GM23338 (cell line): ENCODE results near the gene PLET1. TPM values are rescaled to one million over a fixed set of nuclear protein-coding genes. Genes with fewer than 3 reads are reported as not detected.

Experiments
- ATAC-seq: fragments of 200-7000 bp; cut with Tn5 transposase; 3 replicates; pipeline ENCODE4 v1.9.1; 2020
- DNase-seq: peaks from one replicate; pipeline ENCODE4 v3.0.0-alpha.2; 2015; ENCODE audit warnings: low spot score
- H2AFZ ChIP-seq: fragments of 200-600 bp; sonication (generic); 2 replicates; pipeline ENCODE4 v1.8.0; 2016; ENCODE audit warnings: antibody characterized with exemption, mild to moderate bottlenecking, moderate library complexity
- H3F3A ChIP-seq: fragments of 200-600 bp; sonication (generic); replicated peaks from 2 replicates; pipeline ENCODE4 v1.8.0; 2017; ENCODE audit warnings: antibody characterized with exemption, mixed run types, low read depth
- H3K27ac ChIP-seq: fragments of 200-600 bp; sonication (generic); 2 replicates; pipeline ENCODE4 v1.6.1; 2016; ENCODE audit warnings: low read depth
- H3K27me3 ChIP-seq: fragments of 200-600 bp; sonication (generic); 2 replicates; pipeline ENCODE4 v1.8.0; 2016; ENCODE audit warnings: mild to moderate bottlenecking, mixed run types, moderate library complexity; ENCODE audit not compliant: insufficient read depth
- H3K36me3 ChIP-seq: fragments of 200-600 bp; sonication (generic); 2 replicates; pipeline ENCODE4 v1.8.0; 2016; ENCODE audit warnings: mild to moderate bottlenecking; ENCODE audit not compliant: insufficient read depth
- H3K4me1 ChIP-seq: fragments of 200-600 bp; sonication (generic); 2 replicates; pipeline ENCODE4 v1.8.0; 2016; ENCODE audit warnings: mild to moderate bottlenecking, moderate library complexity; ENCODE audit not compliant: insufficient read depth
- H3K4me2 ChIP-seq: fragments of 200-600 bp; sonication (generic); 2 replicates; pipeline ENCODE4 v1.7.1; 2017; ENCODE audit warnings: mixed run types
- H3K4me3 ChIP-seq: fragments of 200-600 bp; sonication (generic); 2 replicates; pipeline ENCODE4 v1.6.1; 2016; ENCODE audit warnings: mixed run types
- H3K79me2 ChIP-seq: fragments of 200-600 bp; sonication (generic); replicated peaks from 2 replicates; pipeline ENCODE4 v1.8.0; 2017; ENCODE audit warnings: mild to moderate bottlenecking; ENCODE audit not compliant: insufficient read depth
- H3K9me2 ChIP-seq: fragments of 200-600 bp; sonication (generic); 2 replicates; pipeline ENCODE4 v1.8.0; 2017; ENCODE audit not compliant: insufficient read depth
- H4K20me1 ChIP-seq: fragments of 200-600 bp; sonication (generic); replicated peaks from 2 replicates; pipeline ENCODE4 v1.8.0; 2017; ENCODE audit warnings: mild to moderate bottlenecking; ENCODE audit not compliant: insufficient read depth
- H3K27ac Mint-ChIP-seq: 2 replicates; pipeline ENCODE4 v1.8.0; 2020; ENCODE audit warnings: inconsistent platforms, mild to moderate bottlenecking, moderate library complexity, mixed read lengths
- H3K27me3 Mint-ChIP-seq: 3 replicates; pipeline ENCODE4 v1.8.0; 2022; ENCODE audit warnings: low read depth, mild to moderate bottlenecking, moderate library complexity, mixed read lengths, inconsistent platforms; ENCODE audit not compliant: insufficient read depth, poor library complexity
- H3K36me3 Mint-ChIP-seq: 3 replicates; pipeline ENCODE4 v1.8.0; 2021; ENCODE audit warnings: low read depth, mild to moderate bottlenecking, inconsistent platforms, moderate library complexity, mixed read lengths
- H3K4me1 Mint-ChIP-seq: 3 replicates; pipeline ENCODE4 v1.8.0; 2020; ENCODE audit warnings: mild to moderate bottlenecking, inconsistent platforms, mixed read lengths
- H3K4me3 Mint-ChIP-seq: 3 replicates; pipeline ENCODE4 v1.8.0; 2021; ENCODE audit warnings: moderate library complexity, mild to moderate bottlenecking, inconsistent platforms, mixed read lengths
- H3K9me3 Mint-ChIP-seq: 3 replicates; pipeline ENCODE4 v1.8.0; 2020; ENCODE audit warnings: moderate library complexity, mild to moderate bottlenecking, inconsistent platforms, mixed read lengths
- CREB1 ChIP-seq: fragments of 250-450 bp; sonication (Bioruptor Pico); IDR thresholded peaks from 2 replicates; pipeline ENCODE4 v1.5.0; 2020; ENCODE audit warnings: low read depth, mild to moderate bottlenecking, moderate library complexity
- EZH2 ChIP-seq: fragments of 200-600 bp; sonication (generic); IDR thresholded peaks from one replicate; pipeline ENCODE4 v1.8.0; 2017; ENCODE audit warnings: antibody characterized with exemption, mild to moderate bottlenecking, low read depth; ENCODE audit not compliant: unreplicated experiment
- EZH2phosphoT487 ChIP-seq: fragments of 200-600 bp; sonication (generic); IDR thresholded peaks from one replicate; pipeline ENCODE4 v1.8.1; 2018; ENCODE audit warnings: antibody characterized with exemption; ENCODE audit not compliant: unreplicated experiment
- JUNB ChIP-seq: IDR thresholded peaks from one replicate; pipeline ENCODE4 v1.6.1; 2016; ENCODE audit warnings: antibody characterized with exemption; ENCODE audit not compliant: unreplicated experiment
- NANOG ChIP-seq: IDR thresholded peaks from 2 replicates; pipeline ENCODE4 v1.6.1; 2016; ENCODE audit warnings: antibody characterized with exemption, borderline replicate concordance
- POLR2AphosphoS5 ChIP-seq: IDR thresholded peaks from 2 replicates; pipeline ENCODE4 v1.6.1; 2016; ENCODE audit warnings: antibody characterized with exemption, low read depth
- STAT1 ChIP-seq: IDR thresholded peaks from one replicate; pipeline ENCODE4 v1.6.1; 2016; ENCODE audit warnings: antibody characterized with exemption; ENCODE audit not compliant: unreplicated experiment
- ZNF114 ChIP-seq: fragments of 250-450 bp; sonication (Bioruptor Pico); IDR thresholded peaks from 2 replicates; pipeline ENCODE4 v1.5.0; 2020; ENCODE audit warnings: mild to moderate bottlenecking, moderate library complexity
- ZNF331 ChIP-seq: fragments of 250-450 bp; sonication (Bioruptor Pico); IDR thresholded peaks from 2 replicates; pipeline ENCODE4 v1.5.0; 2020; ENCODE audit warnings: low read depth, mild to moderate bottlenecking, moderate library complexity
- polyA plus RNA-seq: library from polyadenylated mRNA; unstranded; fragments of >200 nt; fragmentation: Nextera tagmentation; extraction: Ambion mirVana; gene quantifications from 2 replicates; pipeline ENCODE4 v1.2.1, GENCODE V29; 2016
- total RNA-seq: library from RNA; depleted of rRNA; stranded (reverse); fragments of >200 nt; shearing (Covaris generic); gene quantifications from 2 replicates; pipeline ENCODE4 v1.2.3, GENCODE V29; 2014
- TF ChIP-seq, protein P1 (sequence below), 2 experiments: fragments of 200-600 bp in 1 of 2; sonication (generic) in 1 of 2; conservative IDR thresholded peaks; 2 replicates each; pipeline versions ENCODE4 v1.5.1 to v1.6.1; 2016 to 2017; ENCODE audit warnings: antibody characterized with exemption in 2 of 2, low read depth in 2 of 2, mild to moderate bottlenecking in 2 of 2, moderate library complexity in 1 of 2
- TF ChIP-seq, protein P2 (sequence below): fragments of 250-450 bp; sonication (Bioruptor Pico); IDR thresholded peaks from 2 replicates; pipeline ENCODE4 v1.5.0; 2020; ENCODE audit warnings: mild to moderate bottlenecking, moderate library complexity
- TF ChIP-seq, protein P3 (sequence below): IDR thresholded peaks from one replicate; pipeline ENCODE4 v1.6.1; 2018; ENCODE audit warnings: antibody characterized with exemption; ENCODE audit not compliant: unreplicated experiment
- TF ChIP-seq, protein P4 (sequence below): IDR thresholded peaks from 2 replicates; pipeline ENCODE4 v1.6.1; 2016; ENCODE audit warnings: antibody characterized with exemption

The PLET1 gene
- total and polyA plus RNA-seq, 2 experiments from 2014 or later, result not detected

DNA sequence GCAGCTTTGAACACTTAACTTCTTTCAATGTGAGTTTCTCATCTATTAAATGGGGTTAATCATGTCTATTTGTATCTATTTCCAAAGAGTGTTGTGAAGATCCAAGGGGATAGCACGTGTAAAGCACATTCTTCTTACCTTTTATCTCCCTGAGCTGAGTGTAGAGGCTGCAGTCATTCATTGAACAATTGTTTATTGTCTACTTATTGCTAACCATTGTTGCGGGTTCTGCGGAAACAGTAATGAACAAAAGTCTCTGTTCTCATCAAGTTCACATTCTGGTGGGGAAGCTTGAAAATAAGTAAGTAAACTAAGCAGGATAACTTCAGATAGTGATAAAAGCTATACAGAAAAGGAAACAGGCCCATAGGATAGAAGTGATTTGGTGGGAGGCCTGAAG is 27.4 kb upstream of the PLET1 start:
- Histone ChIP-seq H3K4me1 (0 out of 2 replicates have a peak, but pooled peaks cover 5% of the 10 kb centered on the region), H4K20me1 (no peaks in the 10 kb centered on the region), H3K4me3 (no peak overlapping the region), H3K27ac (no peak overlapping the region), H3K9me2 (no peaks in the 10 kb centered on the region), H3K36me3 (no peaks in the 10 kb centered on the region), H2AFZ (no peak overlapping the region), H3K27me3 (peaks cover 25% of the 10 kb centered on the region), H3K4me2 (no peak overlapping the region), H3K79me2 (no peaks in the 10 kb centered on the region), H3F3A (no peaks in the 10 kb centered on the region)
- H3K4me1 Mint-ChIP-seq, result peaks cover 16% of the 10 kb centered on the region
- no peaks in the 10 kb centered on the region for H3K9me3 Mint-ChIP-seq
- H3K4me3 Mint-ChIP-seq, result no peak overlapping the region
- peaks cover 12% of the 10 kb centered on the region for H3K27me3 Mint-ChIP-seq
- DNase-seq (no peak), ATAC-seq (no peak)
- no peaks in the 10 kb centered on the region for H3K36me3 Mint-ChIP-seq
- no peak overlapping the region for H3K27ac Mint-ChIP-seq
- no peak for TF ChIP-seq EZH2
- no peak for TF ChIP-seq STAT1
- TF ChIP-seq, protein P1, sequence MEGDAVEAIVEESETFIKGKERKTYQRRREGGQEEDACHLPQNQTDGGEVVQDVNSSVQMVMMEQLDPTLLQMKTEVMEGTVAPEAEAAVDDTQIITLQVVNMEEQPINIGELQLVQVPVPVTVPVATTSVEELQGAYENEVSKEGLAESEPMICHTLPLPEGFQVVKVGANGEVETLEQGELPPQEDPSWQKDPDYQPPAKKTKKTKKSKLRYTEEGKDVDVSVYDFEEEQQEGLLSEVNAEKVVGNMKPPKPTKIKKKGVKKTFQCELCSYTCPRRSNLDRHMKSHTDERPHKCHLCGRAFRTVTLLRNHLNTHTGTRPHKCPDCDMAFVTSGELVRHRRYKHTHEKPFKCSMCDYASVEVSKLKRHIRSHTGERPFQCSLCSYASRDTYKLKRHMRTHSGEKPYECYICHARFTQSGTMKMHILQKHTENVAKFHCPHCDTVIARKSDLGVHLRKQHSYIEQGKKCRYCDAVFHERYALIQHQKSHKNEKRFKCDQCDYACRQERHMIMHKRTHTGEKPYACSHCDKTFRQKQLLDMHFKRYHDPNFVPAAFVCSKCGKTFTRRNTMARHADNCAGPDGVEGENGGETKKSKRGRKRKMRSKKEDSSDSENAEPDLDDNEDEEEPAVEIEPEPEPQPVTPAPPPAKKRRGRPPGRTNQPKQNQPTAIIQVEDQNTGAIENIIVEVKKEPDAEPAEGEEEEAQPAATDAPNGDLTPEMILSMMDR (conservative IDR thresholded peaks at IDR 0.05; ENCODE audit: low read depth in 2 of 2), result no peak
- TF ChIP-seq, protein P2, sequence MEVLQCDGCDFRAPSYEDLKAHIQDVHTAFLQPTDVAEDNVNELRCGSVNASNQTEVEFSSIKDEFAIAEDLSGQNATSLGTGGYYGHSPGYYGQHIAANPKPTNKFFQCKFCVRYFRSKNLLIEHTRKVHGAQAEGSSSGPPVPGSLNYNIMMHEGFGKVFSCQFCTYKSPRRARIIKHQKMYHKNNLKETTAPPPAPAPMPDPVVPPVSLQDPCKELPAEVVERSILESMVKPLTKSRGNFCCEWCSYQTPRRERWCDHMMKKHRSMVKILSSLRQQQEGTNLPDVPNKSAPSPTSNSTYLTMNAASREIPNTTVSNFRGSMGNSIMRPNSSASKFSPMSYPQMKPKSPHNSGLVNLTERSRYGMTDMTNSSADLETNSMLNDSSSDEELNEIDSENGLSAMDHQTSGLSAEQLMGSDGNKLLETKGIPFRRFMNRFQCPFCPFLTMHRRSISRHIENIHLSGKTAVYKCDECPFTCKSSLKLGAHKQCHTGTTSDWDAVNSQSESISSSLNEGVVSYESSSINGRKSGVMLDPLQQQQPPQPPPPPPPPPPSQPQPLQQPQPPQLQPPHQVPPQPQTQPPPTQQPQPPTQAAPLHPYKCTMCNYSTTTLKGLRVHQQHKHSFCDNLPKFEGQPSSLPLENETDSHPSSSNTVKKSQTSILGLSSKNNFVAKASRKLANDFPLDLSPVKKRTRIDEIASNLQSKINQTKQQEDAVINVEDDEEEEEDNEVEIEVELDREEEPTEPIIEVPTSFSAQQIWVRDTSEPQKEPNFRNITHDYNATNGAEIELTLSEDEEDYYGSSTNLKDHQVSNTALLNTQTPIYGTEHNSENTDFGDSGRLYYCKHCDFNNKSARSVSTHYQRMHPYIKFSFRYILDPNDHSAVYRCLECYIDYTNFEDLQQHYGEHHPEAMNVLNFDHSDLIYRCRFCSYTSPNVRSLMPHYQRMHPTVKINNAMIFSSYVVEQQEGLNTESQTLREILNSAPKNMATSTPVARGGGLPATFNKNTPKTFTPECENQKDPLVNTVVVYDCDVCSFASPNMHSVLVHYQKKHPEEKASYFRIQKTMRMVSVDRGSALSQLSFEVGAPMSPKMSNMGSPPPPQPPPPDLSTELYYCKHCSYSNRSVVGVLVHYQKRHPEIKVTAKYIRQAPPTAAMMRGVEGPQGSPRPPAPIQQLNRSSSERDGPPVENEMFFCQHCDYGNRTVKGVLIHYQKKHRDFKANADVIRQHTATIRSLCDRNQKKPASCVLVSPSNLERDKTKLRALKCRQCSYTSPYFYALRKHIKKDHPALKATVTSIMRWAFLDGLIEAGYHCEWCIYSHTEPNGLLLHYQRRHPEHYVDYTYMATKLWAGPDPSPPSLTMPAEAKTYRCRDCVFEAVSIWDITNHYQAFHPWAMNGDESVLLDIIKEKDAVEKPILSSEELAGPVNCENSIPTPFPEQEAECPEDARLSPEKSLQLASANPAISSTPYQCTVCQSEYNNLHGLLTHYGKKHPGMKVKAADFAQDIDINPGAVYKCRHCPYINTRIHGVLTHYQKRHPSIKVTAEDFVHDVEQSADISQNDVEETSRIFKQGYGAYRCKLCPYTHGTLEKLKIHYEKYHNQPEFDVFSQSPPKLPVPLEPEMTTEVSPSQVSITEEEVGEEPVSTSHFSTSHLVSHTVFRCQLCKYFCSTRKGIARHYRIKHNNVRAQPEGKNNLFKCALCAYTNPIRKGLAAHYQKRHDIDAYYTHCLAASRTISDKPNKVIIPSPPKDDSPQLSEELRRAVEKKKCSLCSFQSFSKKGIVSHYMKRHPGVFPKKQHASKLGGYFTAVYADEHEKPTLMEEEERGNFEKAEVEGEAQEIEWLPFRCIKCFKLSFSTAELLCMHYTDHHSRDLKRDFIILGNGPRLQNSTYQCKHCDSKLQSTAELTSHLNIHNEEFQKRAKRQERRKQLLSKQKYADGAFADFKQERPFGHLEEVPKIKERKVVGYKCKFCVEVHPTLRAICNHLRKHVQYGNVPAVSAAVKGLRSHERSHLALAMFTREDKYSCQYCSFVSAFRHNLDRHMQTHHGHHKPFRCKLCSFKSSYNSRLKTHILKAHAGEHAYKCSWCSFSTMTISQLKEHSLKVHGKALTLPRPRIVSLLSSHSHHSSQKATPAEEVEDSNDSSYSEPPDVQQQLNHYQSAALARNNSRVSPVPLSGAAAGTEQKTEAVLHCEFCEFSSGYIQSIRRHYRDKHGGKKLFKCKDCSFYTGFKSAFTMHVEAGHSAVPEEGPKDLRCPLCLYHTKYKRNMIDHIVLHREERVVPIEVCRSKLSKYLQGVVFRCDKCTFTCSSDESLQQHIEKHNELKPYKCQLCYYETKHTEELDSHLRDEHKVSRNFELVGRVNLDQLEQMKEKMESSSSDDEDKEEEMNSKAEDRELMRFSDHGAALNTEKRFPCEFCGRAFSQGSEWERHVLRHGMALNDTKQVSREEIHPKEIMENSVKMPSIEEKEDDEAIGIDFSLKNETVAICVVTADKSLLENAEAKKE (CRISPR knock-in tag), result no peak
- no peak for TF ChIP-seq ZNF331 (CRISPR knock-in tag)
- no peak for TF ChIP-seq ZNF114 (CRISPR knock-in tag)
- no peak for TF ChIP-seq NANOG
- TF ChIP-seq, protein P3, sequence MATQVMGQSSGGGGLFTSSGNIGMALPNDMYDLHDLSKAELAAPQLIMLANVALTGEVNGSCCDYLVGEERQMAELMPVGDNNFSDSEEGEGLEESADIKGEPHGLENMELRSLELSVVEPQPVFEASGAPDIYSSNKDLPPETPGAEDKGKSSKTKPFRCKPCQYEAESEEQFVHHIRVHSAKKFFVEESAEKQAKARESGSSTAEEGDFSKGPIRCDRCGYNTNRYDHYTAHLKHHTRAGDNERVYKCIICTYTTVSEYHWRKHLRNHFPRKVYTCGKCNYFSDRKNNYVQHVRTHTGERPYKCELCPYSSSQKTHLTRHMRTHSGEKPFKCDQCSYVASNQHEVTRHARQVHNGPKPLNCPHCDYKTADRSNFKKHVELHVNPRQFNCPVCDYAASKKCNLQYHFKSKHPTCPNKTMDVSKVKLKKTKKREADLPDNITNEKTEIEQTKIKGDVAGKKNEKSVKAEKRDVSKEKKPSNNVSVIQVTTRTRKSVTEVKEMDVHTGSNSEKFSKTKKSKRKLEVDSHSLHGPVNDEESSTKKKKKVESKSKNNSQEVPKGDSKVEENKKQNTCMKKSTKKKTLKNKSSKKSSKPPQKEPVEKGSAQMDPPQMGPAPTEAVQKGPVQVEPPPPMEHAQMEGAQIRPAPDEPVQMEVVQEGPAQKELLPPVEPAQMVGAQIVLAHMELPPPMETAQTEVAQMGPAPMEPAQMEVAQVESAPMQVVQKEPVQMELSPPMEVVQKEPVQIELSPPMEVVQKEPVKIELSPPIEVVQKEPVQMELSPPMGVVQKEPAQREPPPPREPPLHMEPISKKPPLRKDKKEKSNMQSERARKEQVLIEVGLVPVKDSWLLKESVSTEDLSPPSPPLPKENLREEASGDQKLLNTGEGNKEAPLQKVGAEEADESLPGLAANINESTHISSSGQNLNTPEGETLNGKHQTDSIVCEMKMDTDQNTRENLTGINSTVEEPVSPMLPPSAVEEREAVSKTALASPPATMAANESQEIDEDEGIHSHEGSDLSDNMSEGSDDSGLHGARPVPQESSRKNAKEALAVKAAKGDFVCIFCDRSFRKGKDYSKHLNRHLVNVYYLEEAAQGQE, result no peak
- TF ChIP-seq, protein P4, sequence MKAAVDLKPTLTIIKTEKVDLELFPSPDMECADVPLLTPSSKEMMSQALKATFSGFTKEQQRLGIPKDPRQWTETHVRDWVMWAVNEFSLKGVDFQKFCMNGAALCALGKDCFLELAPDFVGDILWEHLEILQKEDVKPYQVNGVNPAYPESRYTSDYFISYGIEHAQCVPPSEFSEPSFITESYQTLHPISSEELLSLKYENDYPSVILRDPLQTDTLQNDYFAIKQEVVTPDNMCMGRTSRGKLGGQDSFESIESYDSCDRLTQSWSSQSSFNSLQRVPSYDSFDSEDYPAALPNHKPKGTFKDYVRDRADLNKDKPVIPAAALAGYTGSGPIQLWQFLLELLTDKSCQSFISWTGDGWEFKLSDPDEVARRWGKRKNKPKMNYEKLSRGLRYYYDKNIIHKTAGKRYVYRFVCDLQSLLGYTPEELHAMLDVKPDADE, result no peak
- TF ChIP-seq CREB1 (CRISPR knock-in tag), result no peak
- no peak for TF ChIP-seq POLR2AphosphoS5
- TF ChIP-seq JUNB, result no peak
- TF ChIP-seq EZH2phosphoT487, result no peak
